ENCODE results near the gene HBD. TPM values are rescaled to one million over a fixed set of nuclear protein-coding genes. Genes with fewer than 3 reads are reported as not detected.

HBD gene
- total RNA-seq, 4 donors from 2014 or later: not detected

DNA sequence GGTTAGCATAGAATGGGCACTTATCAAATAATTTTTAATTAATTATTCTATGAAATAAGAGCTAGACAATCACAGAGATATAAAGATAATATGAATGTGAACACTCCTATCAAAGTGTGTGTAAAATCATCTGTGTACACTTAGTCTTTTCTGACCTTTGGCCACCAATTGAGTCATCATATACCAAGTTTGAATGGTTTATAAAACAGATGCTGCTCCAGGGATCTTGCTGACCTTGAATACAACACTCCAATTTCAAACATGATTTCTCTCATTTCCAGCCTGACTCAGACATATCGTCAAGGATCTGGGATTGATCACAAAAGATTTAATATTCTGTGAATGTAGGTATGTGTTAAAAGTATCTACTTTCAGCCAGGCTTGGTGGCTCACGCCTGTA lies 30.9 kb downstream of the HBD start:
- no peak for ATAC-seq
- no peak overlapping the region for H3K4me3 ChIP-seq
- TF ChIP-seq, protein P1, sequence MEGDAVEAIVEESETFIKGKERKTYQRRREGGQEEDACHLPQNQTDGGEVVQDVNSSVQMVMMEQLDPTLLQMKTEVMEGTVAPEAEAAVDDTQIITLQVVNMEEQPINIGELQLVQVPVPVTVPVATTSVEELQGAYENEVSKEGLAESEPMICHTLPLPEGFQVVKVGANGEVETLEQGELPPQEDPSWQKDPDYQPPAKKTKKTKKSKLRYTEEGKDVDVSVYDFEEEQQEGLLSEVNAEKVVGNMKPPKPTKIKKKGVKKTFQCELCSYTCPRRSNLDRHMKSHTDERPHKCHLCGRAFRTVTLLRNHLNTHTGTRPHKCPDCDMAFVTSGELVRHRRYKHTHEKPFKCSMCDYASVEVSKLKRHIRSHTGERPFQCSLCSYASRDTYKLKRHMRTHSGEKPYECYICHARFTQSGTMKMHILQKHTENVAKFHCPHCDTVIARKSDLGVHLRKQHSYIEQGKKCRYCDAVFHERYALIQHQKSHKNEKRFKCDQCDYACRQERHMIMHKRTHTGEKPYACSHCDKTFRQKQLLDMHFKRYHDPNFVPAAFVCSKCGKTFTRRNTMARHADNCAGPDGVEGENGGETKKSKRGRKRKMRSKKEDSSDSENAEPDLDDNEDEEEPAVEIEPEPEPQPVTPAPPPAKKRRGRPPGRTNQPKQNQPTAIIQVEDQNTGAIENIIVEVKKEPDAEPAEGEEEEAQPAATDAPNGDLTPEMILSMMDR (IDR thresholded peaks at IDR 0.05): no peak
- no peak for TF ChIP-seq POLR2AphosphoS5 (IDR thresholded peaks at IDR 0.05)
- TF ChIP-seq EP300 (IDR thresholded peaks at IDR 0.05): no peak
- TF ChIP-seq POLR2A (IDR thresholded peaks at IDR 0.05): no peak
- H3K27ac ChIP-seq: no peak overlapping the region
- no peaks in the 10 kb centered on the region for H3K36me3 ChIP-seq
- no peaks in the 10 kb centered on the region for H3K27me3 ChIP-seq
- H3K9me3 ChIP-seq: no peaks in the 10 kb centered on the region
- H3K4me1 ChIP-seq: no peaks in the 10 kb centered on the region
- WGBS, 2 donors (ENCODE audit: low coverage in 1 of 2): 83 to 100% methylated on average over 1 of the region's 2 CpGs

DNA sequence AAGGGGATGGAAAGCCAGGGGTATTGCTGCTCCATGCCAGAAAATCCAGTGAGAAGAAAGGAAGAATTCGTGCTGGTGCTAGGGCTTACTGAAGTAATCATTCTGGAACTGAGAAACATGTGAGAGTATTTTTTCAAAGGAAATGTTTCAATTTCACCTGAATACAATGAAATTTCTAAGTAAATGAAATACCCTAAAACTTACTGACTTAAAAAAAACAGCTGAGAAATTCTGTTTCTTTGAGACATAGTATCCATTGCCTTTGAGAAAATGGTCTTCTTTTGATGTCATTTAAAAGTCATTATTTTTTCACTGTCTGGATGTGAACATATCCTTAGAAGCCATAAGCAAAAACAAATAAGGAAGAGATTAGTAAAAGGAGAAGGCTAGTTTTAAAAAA lies 33.7 kb downstream of the HBD start, which contains the start of gene OR51V1:
Gene OR51V1 (minus strand): TSS at position 101 of the 400 bp plus-strand sequence. CDS start 0 bp downstream, at position 101.
- no peak for TF ChIP-seq POLR2A (IDR thresholded peaks at IDR 0.05)
- TF ChIP-seq POLR2AphosphoS5 (IDR thresholded peaks at IDR 0.05): no peak
- TF ChIP-seq, protein P1 (IDR thresholded peaks at IDR 0.05): no peak
- TF ChIP-seq EP300 (IDR thresholded peaks at IDR 0.05): no peak
- 50 to 57% methylated on average over 1 of the region's 1 CpG for WGBS, 2 donors (ENCODE audit: low coverage in 1 of 2)
- H3K9me3 ChIP-seq: no peaks in the 10 kb centered on the region
- H3K4me1 ChIP-seq: no peaks in the 10 kb centered on the region
- no peak within 1 kb of the TSS for H3K27ac ChIP-seq
- H3K36me3 ChIP-seq: no peaks in the 10 kb centered on the region
- H3K27me3 ChIP-seq: no peaks in the 10 kb centered on the region
- ATAC-seq: no peak
- H3K4me3 ChIP-seq: no peak within 1 kb of the TSS

DNA sequence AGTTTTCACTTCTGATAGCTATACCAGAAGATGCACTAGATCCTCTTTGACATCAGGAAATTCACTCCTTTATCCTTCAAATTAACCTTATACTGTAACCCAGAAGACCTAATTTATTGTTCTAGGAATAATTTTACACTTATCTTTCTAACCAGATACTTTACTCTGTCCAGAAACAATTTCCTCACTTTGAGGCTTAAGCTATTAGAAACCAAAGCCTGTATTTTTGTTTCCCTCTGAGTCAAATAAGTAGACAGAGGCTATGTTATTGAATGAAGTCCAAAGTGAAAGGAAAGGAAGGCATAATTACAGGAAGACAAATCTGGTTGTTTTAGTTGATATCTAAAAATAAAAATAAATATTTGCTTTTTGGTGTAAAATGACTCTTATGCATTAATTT lies 36.0 kb downstream of the HBD start:
- H3K27ac ChIP-seq: no peak overlapping the region
- no peak for TF ChIP-seq POLR2A (IDR thresholded peaks at IDR 0.05)
- TF ChIP-seq EP300 (IDR thresholded peaks at IDR 0.05): no peak
- TF ChIP-seq POLR2AphosphoS5 (IDR thresholded peaks at IDR 0.05): no peak
- TF ChIP-seq, protein P1 (IDR thresholded peaks at IDR 0.05): no peak

DNA sequence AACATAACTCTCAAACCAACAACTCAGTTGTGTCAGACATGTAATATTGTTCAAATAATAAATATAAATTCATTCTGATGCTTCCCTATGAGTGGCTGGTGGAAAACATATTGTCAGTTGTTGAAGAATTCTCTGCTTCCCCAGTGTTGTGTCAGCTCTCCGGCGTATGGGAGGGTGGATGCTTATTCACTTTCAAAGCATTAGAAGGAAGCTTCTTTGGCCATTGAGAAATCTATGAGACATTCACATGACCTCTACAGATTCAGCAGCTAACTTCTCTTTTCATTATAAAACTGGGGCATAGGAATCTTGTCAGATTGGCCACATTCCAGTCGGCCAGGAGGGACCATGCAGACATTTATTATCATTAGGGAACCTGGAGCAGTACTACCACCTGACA lies 36.7 kb downstream of the HBD start:
- H3K9me3 ChIP-seq: no peaks in the 10 kb centered on the region
- WGBS, 2 donors (ENCODE audit: low coverage in 1 of 2): 61% methylated on average over 3 of the region's 3 CpGs; no CpG with 5 or more reads in 1 of the 2 donors
- no peaks in the 10 kb centered on the region for H3K27me3 ChIP-seq
- no peak overlapping the region for H3K4me3 ChIP-seq
- TF ChIP-seq, protein P1 (IDR thresholded peaks at IDR 0.05): no peak
- no peak for TF ChIP-seq POLR2A (IDR thresholded peaks at IDR 0.05)
- TF ChIP-seq POLR2AphosphoS5 (IDR thresholded peaks at IDR 0.05): no peak
- TF ChIP-seq EP300 (IDR thresholded peaks at IDR 0.05): no peak
- no peak for ATAC-seq
- H3K36me3 ChIP-seq: no peaks in the 10 kb centered on the region
- H3K4me1 ChIP-seq: no peaks in the 10 kb centered on the region
- no peak overlapping the region for H3K27ac ChIP-seq

More for the DNA sequence above, 36.0 kb downstream of the HBD start:
- no peaks in the 10 kb centered on the region for H3K27me3 ChIP-seq
- no peaks in the 10 kb centered on the region for H3K4me1 ChIP-seq
- H3K4me3 ChIP-seq: no peak overlapping the region
- no peaks in the 10 kb centered on the region for H3K36me3 ChIP-seq
- no peak for ATAC-seq
- H3K9me3 ChIP-seq: no peaks in the 10 kb centered on the region

DNA sequence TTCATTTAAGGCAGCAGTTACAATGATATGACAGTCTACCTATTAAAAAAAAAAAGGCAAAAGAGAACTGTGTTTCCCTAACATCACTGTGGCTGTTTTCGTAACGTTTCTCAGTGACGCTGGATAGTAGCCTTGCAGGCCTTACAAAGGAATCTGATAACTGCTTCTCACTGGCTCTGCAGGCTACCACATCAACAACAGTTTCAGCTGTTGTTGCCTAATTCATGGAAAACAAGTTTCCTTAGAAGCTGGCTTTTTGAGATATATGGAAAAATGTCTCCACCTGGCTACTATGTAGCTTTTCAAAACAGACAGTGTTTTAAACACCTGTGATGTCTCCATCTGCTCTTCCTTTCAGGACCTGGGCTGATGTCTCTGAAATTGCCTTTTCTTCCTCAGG lies 37.6 kb downstream of the HBD start:
- no peak for ATAC-seq
- no peaks in the 10 kb centered on the region for H3K4me1 ChIP-seq
- H3K36me3 ChIP-seq: no peaks in the 10 kb centered on the region
- no peak overlapping the region for H3K27ac ChIP-seq
- H3K4me3 ChIP-seq: no peak overlapping the region
- 50 to 67% methylated on average over 2 to 3 of the region's 3 CpGs for WGBS, 2 donors (ENCODE audit: low coverage in 1 of 2)
- no peaks in the 10 kb centered on the region for H3K27me3 ChIP-seq
- no peaks in the 10 kb centered on the region for H3K9me3 ChIP-seq
- TF ChIP-seq, protein P1 (IDR thresholded peaks at IDR 0.05): no peak
- TF ChIP-seq POLR2AphosphoS5 (IDR thresholded peaks at IDR 0.05) (no peak), EP300 (IDR thresholded peaks at IDR 0.05) (no peak), POLR2A (IDR thresholded peaks at IDR 0.05) (no peak)
